Hepatocyte (in vitro differentiated cells): ENCODE measurements around the gene NPC1.

ENCODE experiments used
- EZH2 ChIP-seq: fragments of 200-600 bp; sonication (generic); IDR thresholded peaks from 2 replicates; pipeline ENCODE4 v1.6.1; 2016; ENCODE audit warnings: antibody characterized with exemption, mild to moderate bottlenecking, borderline replicate concordance
- EZH2phosphoT487 ChIP-seq: fragments of 200-600 bp; sonication (generic); IDR thresholded peaks from one replicate; pipeline ENCODE4 v1.6.1; 2018; ENCODE audit warnings: antibody characterized with exemption, mild to moderate bottlenecking, low read depth, moderate library complexity; ENCODE audit not compliant: unreplicated experiment, severe bottlenecking
- TF ChIP-seq, protein P1 (sequence below): fragments of 200-600 bp; sonication (generic); IDR thresholded peaks from 2 replicates; pipeline ENCODE4 v1.5.1; 2016; ENCODE audit warnings: antibody characterized with exemption, mild to moderate bottlenecking; ENCODE audit not compliant: poor library complexity

DNA sequence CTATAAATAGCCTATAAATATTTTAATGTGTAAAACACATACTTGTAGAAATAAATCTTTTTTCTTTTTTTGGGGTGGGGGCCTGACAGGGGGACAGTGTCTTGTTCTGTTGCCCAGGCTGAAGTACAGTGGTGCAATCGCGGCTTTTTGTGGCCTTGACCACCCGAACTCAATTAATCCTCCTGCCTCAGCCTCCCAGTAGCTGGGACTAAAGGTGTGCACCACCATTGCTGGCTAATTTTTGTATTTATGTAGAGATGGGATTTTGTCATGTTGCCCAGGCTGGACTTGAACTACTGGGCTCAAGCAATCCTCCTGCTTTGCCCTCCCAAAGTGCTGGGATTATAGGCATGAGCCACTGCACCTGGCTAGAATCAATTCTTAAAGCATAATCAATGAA, 37.6 kb downstream of the NPC1 start:
- TF ChIP-seq, protein P1, sequence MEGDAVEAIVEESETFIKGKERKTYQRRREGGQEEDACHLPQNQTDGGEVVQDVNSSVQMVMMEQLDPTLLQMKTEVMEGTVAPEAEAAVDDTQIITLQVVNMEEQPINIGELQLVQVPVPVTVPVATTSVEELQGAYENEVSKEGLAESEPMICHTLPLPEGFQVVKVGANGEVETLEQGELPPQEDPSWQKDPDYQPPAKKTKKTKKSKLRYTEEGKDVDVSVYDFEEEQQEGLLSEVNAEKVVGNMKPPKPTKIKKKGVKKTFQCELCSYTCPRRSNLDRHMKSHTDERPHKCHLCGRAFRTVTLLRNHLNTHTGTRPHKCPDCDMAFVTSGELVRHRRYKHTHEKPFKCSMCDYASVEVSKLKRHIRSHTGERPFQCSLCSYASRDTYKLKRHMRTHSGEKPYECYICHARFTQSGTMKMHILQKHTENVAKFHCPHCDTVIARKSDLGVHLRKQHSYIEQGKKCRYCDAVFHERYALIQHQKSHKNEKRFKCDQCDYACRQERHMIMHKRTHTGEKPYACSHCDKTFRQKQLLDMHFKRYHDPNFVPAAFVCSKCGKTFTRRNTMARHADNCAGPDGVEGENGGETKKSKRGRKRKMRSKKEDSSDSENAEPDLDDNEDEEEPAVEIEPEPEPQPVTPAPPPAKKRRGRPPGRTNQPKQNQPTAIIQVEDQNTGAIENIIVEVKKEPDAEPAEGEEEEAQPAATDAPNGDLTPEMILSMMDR: no peak
- TF ChIP-seq EZH2 (no peak), EZH2phosphoT487 (no peak)
